Measurements from ENCODE around the gene NCLN. TPM values are rescaled to one million over a fixed set of nuclear protein-coding genes. Genes with fewer than 3 reads are reported as not detected.
"Not testable (repeated sequence)": the region's sequence is repeated elsewhere in the genome, so short reads cannot be mapped to it uniquely, and the experiment has no call there.

NCLN gene
- total and polyA plus RNA-seq, 2 donors (not counting 1 experiment from before 2014, with no cell fraction given) = 33.0 to 35.8 TPM

DNA sequence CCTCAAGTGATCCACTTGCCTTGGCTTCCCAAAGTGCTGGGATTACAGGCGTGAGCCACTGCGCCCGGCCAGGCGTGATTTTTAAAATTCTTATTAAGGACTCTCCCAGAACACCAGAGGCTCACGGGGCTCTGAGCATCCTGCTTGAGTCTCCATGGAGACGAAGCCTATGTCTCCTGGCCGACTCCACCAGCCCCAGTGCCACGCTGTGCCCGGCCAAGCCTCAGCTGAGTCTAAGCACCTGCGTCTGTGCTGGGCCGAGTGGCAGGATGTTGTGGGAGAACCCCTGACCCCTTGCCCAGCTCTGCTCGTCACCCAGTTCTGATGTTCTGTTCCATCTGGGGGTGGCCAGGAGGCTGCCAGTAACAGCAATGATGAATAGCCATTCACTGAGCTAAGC lies 34.8 kb downstream of the NCLN start:
- no peak for TF ChIP-seq EZH2 (IDR thresholded peaks at IDR 0.05; ENCODE audit: low read length, missing control alignments)
- TF ChIP-seq, protein P1, sequence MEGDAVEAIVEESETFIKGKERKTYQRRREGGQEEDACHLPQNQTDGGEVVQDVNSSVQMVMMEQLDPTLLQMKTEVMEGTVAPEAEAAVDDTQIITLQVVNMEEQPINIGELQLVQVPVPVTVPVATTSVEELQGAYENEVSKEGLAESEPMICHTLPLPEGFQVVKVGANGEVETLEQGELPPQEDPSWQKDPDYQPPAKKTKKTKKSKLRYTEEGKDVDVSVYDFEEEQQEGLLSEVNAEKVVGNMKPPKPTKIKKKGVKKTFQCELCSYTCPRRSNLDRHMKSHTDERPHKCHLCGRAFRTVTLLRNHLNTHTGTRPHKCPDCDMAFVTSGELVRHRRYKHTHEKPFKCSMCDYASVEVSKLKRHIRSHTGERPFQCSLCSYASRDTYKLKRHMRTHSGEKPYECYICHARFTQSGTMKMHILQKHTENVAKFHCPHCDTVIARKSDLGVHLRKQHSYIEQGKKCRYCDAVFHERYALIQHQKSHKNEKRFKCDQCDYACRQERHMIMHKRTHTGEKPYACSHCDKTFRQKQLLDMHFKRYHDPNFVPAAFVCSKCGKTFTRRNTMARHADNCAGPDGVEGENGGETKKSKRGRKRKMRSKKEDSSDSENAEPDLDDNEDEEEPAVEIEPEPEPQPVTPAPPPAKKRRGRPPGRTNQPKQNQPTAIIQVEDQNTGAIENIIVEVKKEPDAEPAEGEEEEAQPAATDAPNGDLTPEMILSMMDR (conservative IDR thresholded peaks at IDR 0.05 in 1 of 2, IDR thresholded peaks at IDR 0.05 in 1 of 2; ENCODE audit: low read depth in 1 of 2, low read length in 2 of 2) = no peak
- no peak overlapping the region for H2AFZ ChIP-seq (ENCODE audit: low read length)
- H3K9ac ChIP-seq (ENCODE audit: insufficient read depth, low read length) = no peak overlapping the region
- H3K4me2 ChIP-seq (ENCODE audit: extremely low read depth, insufficient read depth, low read length) = no peak overlapping the region
- H4K20me1 ChIP-seq (ENCODE audit: control insufficient read depth, extremely low read depth, insufficient read depth, low read length) = no peaks in the 10 kb centered on the region
- no peaks in the 10 kb centered on the region for H3K9me3 ChIP-seq (ENCODE audit: control insufficient read depth, insufficient read depth, low read depth, low read length)
- H3K4me1 ChIP-seq (ENCODE audit: control insufficient read depth, extremely low read depth, insufficient read depth, low read length) = no peaks in the 10 kb centered on the region
- no peak overlapping the region for H3K4me3 ChIP-seq (replicated peaks in 1 of 4; ENCODE audit: control extremely low read depth in 1 of 4, insufficient read depth in 1 of 4, low read depth in 3 of 4, low read length in 4 of 4)
- no peak for DNase-seq (ENCODE audit: low read depth in 2 of 2)
- no peaks in the 10 kb centered on the region for H3K79me2 ChIP-seq (ENCODE audit: control insufficient read depth, insufficient read depth, low read length)
- H3K36me3 ChIP-seq (ENCODE audit: control insufficient read depth, insufficient read depth, low read length) = no peaks in the 10 kb centered on the region
- no peaks in the 10 kb centered on the region for H3K27me3 ChIP-seq (ENCODE audit: control insufficient read depth, insufficient read depth, low read length)
- H3K27ac ChIP-seq (ENCODE audit: insufficient read depth, low read length) = no peak overlapping the region

DNA sequence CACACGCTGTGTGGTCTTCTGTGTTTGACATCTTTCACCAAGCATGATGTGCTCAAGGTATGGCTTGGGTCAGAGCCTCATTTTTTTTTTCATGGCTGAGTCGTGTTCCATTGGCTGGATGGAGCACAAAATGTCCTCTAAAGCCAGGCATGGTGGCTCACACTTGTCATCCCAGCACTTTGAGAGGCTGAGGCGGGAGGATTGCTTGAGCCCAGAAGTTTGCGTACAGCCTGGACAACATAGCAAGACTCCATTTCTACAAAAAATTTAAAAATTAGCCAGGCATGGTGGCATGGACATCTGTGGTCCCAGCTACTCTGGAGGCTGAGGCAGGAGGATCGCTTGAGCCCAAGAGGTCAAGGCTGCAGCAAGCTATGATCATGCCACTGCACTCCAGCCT lies 35.8 kb downstream of the NCLN start:
- H3K27me3 ChIP-seq (ENCODE audit: control insufficient read depth, insufficient read depth, low read length); H3K4me1 ChIP-seq (ENCODE audit: control insufficient read depth, extremely low read depth, insufficient read depth, low read length); H4K20me1 ChIP-seq (ENCODE audit: control insufficient read depth, extremely low read depth, insufficient read depth, low read length); H2AFZ ChIP-seq (ENCODE audit: low read length); H3K9me3 ChIP-seq (ENCODE audit: control insufficient read depth, insufficient read depth, low read depth, low read length); DNase-seq (ENCODE audit: low read depth in 2 of 2); H3K36me3 ChIP-seq (ENCODE audit: control insufficient read depth, insufficient read depth, low read length); H3K79me2 ChIP-seq (ENCODE audit: control insufficient read depth, insufficient read depth, low read length); H3K4me3 ChIP-seq (replicated peaks in 1 of 4; ENCODE audit: control extremely low read depth in 1 of 4, insufficient read depth in 1 of 4, low read depth in 3 of 4, low read length in 4 of 4); H3K4me2 ChIP-seq (ENCODE audit: extremely low read depth, insufficient read depth, low read length); H3K27ac ChIP-seq (ENCODE audit: insufficient read depth, low read length); H3K9ac ChIP-seq (ENCODE audit: insufficient read depth, low read length): not testable (repeated sequence)

DNA sequence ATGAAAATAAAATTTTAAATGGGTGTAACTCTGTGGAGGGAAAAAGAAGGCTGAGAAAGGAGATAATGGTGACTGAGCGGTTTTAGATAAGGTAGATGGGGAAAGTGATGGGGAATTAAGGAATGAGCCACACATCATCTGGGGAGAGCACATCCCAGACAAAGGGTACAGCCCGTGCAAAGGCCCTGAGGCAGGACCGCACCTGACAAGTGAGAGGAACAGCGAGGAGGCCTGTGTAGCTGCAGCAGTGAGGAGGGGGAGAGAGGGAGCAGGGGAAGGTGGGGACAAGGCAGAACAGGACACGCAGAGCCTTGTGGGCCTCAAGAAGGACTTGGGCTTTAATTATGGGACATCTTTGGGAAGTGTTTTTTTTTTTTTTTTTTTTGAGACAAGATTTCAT lies 37.0 kb downstream of the NCLN start:
- H3K27ac ChIP-seq (ENCODE audit: insufficient read depth, low read length) = no peak overlapping the region
- no peaks in the 10 kb centered on the region for H3K79me2 ChIP-seq (ENCODE audit: control insufficient read depth, insufficient read depth, low read length)
- no peak for DNase-seq (ENCODE audit: low read depth in 2 of 2)
- H3K36me3 ChIP-seq (ENCODE audit: control insufficient read depth, insufficient read depth, low read length) = no peaks in the 10 kb centered on the region
- H3K4me2 ChIP-seq (ENCODE audit: extremely low read depth, insufficient read depth, low read length) = no peak overlapping the region
- no peaks in the 10 kb centered on the region for H4K20me1 ChIP-seq (ENCODE audit: control insufficient read depth, extremely low read depth, insufficient read depth, low read length)
- no peak overlapping the region for H3K4me3 ChIP-seq (replicated peaks in 1 of 4; ENCODE audit: control extremely low read depth in 1 of 4, insufficient read depth in 1 of 4, low read depth in 3 of 4, low read length in 4 of 4)
- TF ChIP-seq EZH2 (IDR thresholded peaks at IDR 0.05; ENCODE audit: low read length, missing control alignments) = no peak
- TF ChIP-seq, protein P1 (conservative IDR thresholded peaks at IDR 0.05 in 1 of 2, IDR thresholded peaks at IDR 0.05 in 1 of 2; ENCODE audit: low read depth in 1 of 2, low read length in 2 of 2) = no peak
- H2AFZ ChIP-seq (ENCODE audit: low read length) = no peak overlapping the region
- no peaks in the 10 kb centered on the region for H3K4me1 ChIP-seq (ENCODE audit: control insufficient read depth, extremely low read depth, insufficient read depth, low read length)
- H3K9ac ChIP-seq (ENCODE audit: insufficient read depth, low read length) = no peak overlapping the region
- no peaks in the 10 kb centered on the region for H3K9me3 ChIP-seq (ENCODE audit: control insufficient read depth, insufficient read depth, low read depth, low read length)
- peaks cover 18% of the 10 kb centered on the region for H3K27me3 ChIP-seq (ENCODE audit: control insufficient read depth, insufficient read depth, low read length)
